HEK293 (cell line): Measurements from ENCODE around the gene DXO.
A peak's percentile ranks its signal among the peaks of the same experiment; 100 is the strongest.

Experiments used
- ATF2 ChIP-seq: fragments of 450-650 bp; formaldehyde crosslinking; IDR thresholded peaks from 2 replicates; pipeline ENCODE4 v1.5.1; 2016; ENCODE audit warnings: missing biosample characterization, missing genetic modification characterization, low read depth
- GLIS1 ChIP-seq: fragments of 450-650 bp; formaldehyde crosslinking; IDR thresholded peaks from 2 replicates; pipeline ENCODE4 v1.5.1; 2016; ENCODE audit warnings: missing biosample characterization, missing genetic modification characterization
- GLIS2 ChIP-seq: fragments of 450-650 bp; formaldehyde crosslinking; IDR thresholded peaks from 2 replicates; pipeline ENCODE4 v1.5.1; 2016; ENCODE audit warnings: missing biosample characterization, missing genetic modification characterization
- HOXA7 ChIP-seq: sonication (generic); formaldehyde crosslinking; IDR thresholded peaks from 2 replicates; pipeline ENCODE4 v1.8.1; 2022; ENCODE audit warnings: missing genetic modification reagents, borderline replicate concordance
- KLF1 ChIP-seq: fragments of 450-650 bp; formaldehyde crosslinking; IDR thresholded peaks from 2 replicates; pipeline ENCODE4 v1.5.1; 2016; ENCODE audit warnings: missing biosample characterization, missing genetic modification characterization
- PATZ1 ChIP-seq: fragments of 450-650 bp; formaldehyde crosslinking; IDR thresholded peaks from 2 replicates; pipeline ENCODE4 v1.5.1; 2016; ENCODE audit warnings: missing biosample characterization, missing genetic modification characterization
- PRDM10 ChIP-seq: fragments of 450-650 bp; formaldehyde crosslinking; IDR thresholded peaks from 2 replicates; pipeline ENCODE4 v1.5.1; 2016; ENCODE audit warnings: missing biosample characterization, missing genetic modification characterization
- SCRT2 ChIP-seq: fragments of 450-650 bp; formaldehyde crosslinking; IDR thresholded peaks from 2 replicates; pipeline ENCODE4 v1.5.1; 2016; ENCODE audit warnings: missing biosample characterization, missing genetic modification characterization
- YY2 ChIP-seq: fragments of 450-650 bp; formaldehyde crosslinking; IDR thresholded peaks from 2 replicates; pipeline ENCODE4 v1.5.1; 2016; ENCODE audit warnings: missing biosample characterization, missing genetic modification characterization
- ZBTB48 ChIP-seq: fragments of 450-650 bp; formaldehyde crosslinking; IDR thresholded peaks from 2 replicates; pipeline ENCODE4 v1.5.1; 2016; ENCODE audit warnings: missing biosample characterization, missing genetic modification characterization
- ZFHX2 ChIP-seq: fragments of 450-650 bp; formaldehyde crosslinking; conservative IDR thresholded peaks from 2 replicates; pipeline ENCODE4 v1.5.1; 2016; ENCODE audit warnings: missing biosample characterization, missing genetic modification characterization
- ZFP37 ChIP-seq: fragments of 450-650 bp; formaldehyde crosslinking; IDR thresholded peaks from 2 replicates; pipeline ENCODE4 v1.5.1; 2016; ENCODE audit warnings: missing biosample characterization, missing genetic modification characterization
- ZNF155 ChIP-seq: fragments of 450-650 bp; formaldehyde crosslinking; IDR thresholded peaks from 2 replicates; pipeline ENCODE4 v1.5.1; 2016; ENCODE audit warnings: missing biosample characterization, missing genetic modification characterization
- ZNF202 ChIP-seq: fragments of 450-650 bp; formaldehyde crosslinking; IDR thresholded peaks from 2 replicates; pipeline ENCODE4 v1.5.1; 2016; ENCODE audit warnings: missing biosample characterization, missing genetic modification characterization, borderline replicate concordance
- ZNF221 ChIP-seq: fragments of 450-650 bp; formaldehyde crosslinking; IDR thresholded peaks from 2 replicates; pipeline ENCODE4 v1.5.1; 2017; ENCODE audit warnings: missing biosample characterization, missing genetic modification characterization, borderline replicate concordance
- ZNF248 ChIP-seq: fragments of 450-650 bp; formaldehyde crosslinking; IDR thresholded peaks from 2 replicates; pipeline ENCODE4 v1.5.1; 2017; ENCODE audit warnings: missing biosample characterization, missing genetic modification characterization
- ZNF266 ChIP-seq: fragments of 450-650 bp; formaldehyde crosslinking; IDR thresholded peaks from 2 replicates; pipeline ENCODE4 v1.5.1; 2016; ENCODE audit warnings: missing biosample characterization, missing genetic modification characterization, low read depth
- ZNF324 ChIP-seq: fragments of 450-650 bp; formaldehyde crosslinking; IDR thresholded peaks from 2 replicates; pipeline ENCODE4 v1.5.1; 2016; ENCODE audit warnings: missing biosample characterization, missing genetic modification characterization
- ZNF341 ChIP-seq: fragments of 450-650 bp; formaldehyde crosslinking; IDR thresholded peaks from 2 replicates; pipeline ENCODE4; 2016; ENCODE audit warnings: low read depth, missing biosample characterization, missing genetic modification characterization
- ZNF354C ChIP-seq: fragments of 450-650 bp; formaldehyde crosslinking; IDR thresholded peaks from 2 replicates; pipeline ENCODE4 v1.5.1; 2016; ENCODE audit warnings: missing biosample characterization, missing genetic modification characterization, low read depth, borderline replicate concordance
- ZNF433 ChIP-seq: fragments of 450-650 bp; formaldehyde crosslinking; IDR thresholded peaks from 2 replicates; pipeline ENCODE4 v1.5.1; 2016; ENCODE audit warnings: missing biosample characterization, missing genetic modification characterization, low read depth
- ZNF510 ChIP-seq: fragments of 450-650 bp; formaldehyde crosslinking; IDR thresholded peaks from 2 replicates; pipeline ENCODE4 v1.5.1; 2018; ENCODE audit warnings: mild to moderate bottlenecking, missing genetic modification characterization, missing biosample characterization; ENCODE audit not compliant: insufficient replicate concordance
- ZNF530 ChIP-seq: fragments of 450-650 bp; formaldehyde crosslinking; IDR thresholded peaks from 2 replicates; pipeline ENCODE4 v1.5.1; 2016; ENCODE audit warnings: low read depth, missing biosample characterization, missing genetic modification characterization
- ZNF555 ChIP-seq: fragments of 450-650 bp; formaldehyde crosslinking; conservative IDR thresholded peaks from 2 replicates; pipeline ENCODE4 v1.5.1; 2017; ENCODE audit warnings: missing biosample characterization, mild to moderate bottlenecking, missing genetic modification characterization, inconsistent platforms
- ZNF558 ChIP-seq: fragments of 450-650 bp; formaldehyde crosslinking; IDR thresholded peaks from 2 replicates; pipeline ENCODE4 v1.5.1; 2016; ENCODE audit warnings: missing biosample characterization, missing genetic modification characterization
- ZNF561 ChIP-seq: fragments of 450-650 bp; IDR thresholded peaks from 2 replicates; pipeline ENCODE4 v1.5.1; 2018; ENCODE audit warnings: missing biosample characterization, missing genetic modification characterization, borderline replicate concordance
- ZNF621 ChIP-seq: fragments of 450-650 bp; formaldehyde crosslinking; IDR thresholded peaks from 2 replicates; pipeline ENCODE4 v1.5.1; 2017; ENCODE audit warnings: missing biosample characterization, missing genetic modification characterization
- ZNF660 ChIP-seq: fragments of 450-650 bp; IDR thresholded peaks from 2 replicates; pipeline ENCODE4 v1.5.1; 2018; ENCODE audit warnings: missing biosample characterization, mild to moderate bottlenecking, missing genetic modification characterization
- ZNF664 ChIP-seq: fragments of 450-650 bp; formaldehyde crosslinking; IDR thresholded peaks from 2 replicates; pipeline ENCODE4 v1.5.1; 2016; ENCODE audit warnings: missing biosample characterization, missing genetic modification characterization
- ZNF76 ChIP-seq: fragments of 450-650 bp; formaldehyde crosslinking; IDR thresholded peaks from 2 replicates; pipeline ENCODE4; 2016; ENCODE audit warnings: low read depth, missing biosample characterization, missing genetic modification characterization, borderline replicate concordance
- ZNF837 ChIP-seq: fragments of 450-650 bp; formaldehyde crosslinking; IDR thresholded peaks from 2 replicates; pipeline ENCODE4 v1.5.1; 2016; ENCODE audit warnings: missing biosample characterization, missing genetic modification characterization
- ZSCAN30 ChIP-seq: fragments of 450-650 bp; IDR thresholded peaks from 2 replicates; pipeline ENCODE4 v1.5.1; 2018; ENCODE audit warnings: missing biosample characterization, mild to moderate bottlenecking, missing genetic modification characterization, moderate library complexity
- TF ChIP-seq, protein P1 (sequence below): fragments of 450-650 bp; formaldehyde crosslinking; IDR thresholded peaks from 2 replicates; pipeline ENCODE4 v1.5.1; 2016; ENCODE audit warnings: missing biosample characterization, missing genetic modification characterization, borderline replicate concordance

Gene DXO

GRCh38 chr6:31970604-31971271, 1.2 kb downstream of the DXO start (continued):
- TF ChIP-seq ZNF555 (tag by site-specific recombination) = no peak
- no peak for TF ChIP-seq YY2 (tag by site-specific recombination)
- TF ChIP-seq ZBTB48 (tag by site-specific recombination) = no peak
- peak; percentile 34; the same call in 1 of the 2 replicates for TF ChIP-seq ATF2 (tag by site-specific recombination)
- 0 out of 2 replicates have a peak, but pooled peaks have one; percentile 11 for TF ChIP-seq ZNF341 (tag by site-specific recombination)
- TF ChIP-seq ZNF354C (tag by site-specific recombination) = no peak
- no peak for TF ChIP-seq ZNF561
- TF ChIP-seq ZNF221 (tag by site-specific recombination) = no peak
- TF ChIP-seq PATZ1 (tag by site-specific recombination) = peak; percentile 35; the same call in 1 of the 2 replicates
- no peak for TF ChIP-seq ZNF433 (tag by site-specific recombination)
- TF ChIP-seq ZFP37 (tag by site-specific recombination) = no peak
- TF ChIP-seq, protein P1, sequence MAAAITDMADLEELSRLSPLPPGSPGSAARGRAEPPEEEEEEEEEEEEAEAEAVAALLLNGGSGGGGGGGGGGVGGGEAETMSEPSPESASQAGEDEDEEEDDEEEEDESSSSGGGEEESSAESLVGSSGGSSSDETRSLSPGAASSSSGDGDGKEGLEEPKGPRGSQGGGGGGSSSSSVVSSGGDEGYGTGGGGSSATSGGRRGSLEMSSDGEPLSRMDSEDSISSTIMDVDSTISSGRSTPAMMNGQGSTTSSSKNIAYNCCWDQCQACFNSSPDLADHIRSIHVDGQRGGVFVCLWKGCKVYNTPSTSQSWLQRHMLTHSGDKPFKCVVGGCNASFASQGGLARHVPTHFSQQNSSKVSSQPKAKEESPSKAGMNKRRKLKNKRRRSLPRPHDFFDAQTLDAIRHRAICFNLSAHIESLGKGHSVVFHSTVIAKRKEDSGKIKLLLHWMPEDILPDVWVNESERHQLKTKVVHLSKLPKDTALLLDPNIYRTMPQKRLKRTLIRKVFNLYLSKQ (tag by site-specific recombination) = no peak
- no peak for TF ChIP-seq ZNF621 (tag by site-specific recombination)
- 0 out of 2 replicates have a peak, but pooled peaks have one; percentile 17 for TF ChIP-seq ZNF558 (tag by site-specific recombination)
- TF ChIP-seq ZNF324 (tag by site-specific recombination) = no peak
- TF ChIP-seq ZFHX2 (tag by site-specific recombination) = no peak
- no peak for TF ChIP-seq ZNF510 (tag by site-specific recombination)
- peak; percentile 82 for TF ChIP-seq PRDM10 (tag by site-specific recombination)
- TF ChIP-seq ZNF76 (tag by site-specific recombination) = no peak
- no peak for TF ChIP-seq ZNF155
- TF ChIP-seq GLIS2 = peak; percentile 54
- TF ChIP-seq ZSCAN30 (tag by site-specific recombination) = no peak
- TF ChIP-seq GLIS1 (tag by site-specific recombination) = peak; percentile 64
- no peak; the same call in 1 of the 2 replicates for TF ChIP-seq KLF1
- TF ChIP-seq ZNF530 (tag by site-specific recombination) = no peak
- TF ChIP-seq ZNF248 (tag by site-specific recombination) = no peak
- TF ChIP-seq ZNF660 (tag by site-specific recombination) = no peak
- TF ChIP-seq HOXA7 = no peak
- TF ChIP-seq ZNF837 (tag by site-specific recombination) = no peak
- no peak for TF ChIP-seq ZNF202 (tag by site-specific recombination)
- TF ChIP-seq ZNF664 (tag by site-specific recombination) = no peak
- no peak for TF ChIP-seq ZNF266
- no peak for TF ChIP-seq SCRT2 (tag by site-specific recombination)
